ENCODE measurements around the gene MYO1D.
"Not testable (repeated sequence)": the region's sequence is repeated elsewhere in the genome, so short reads cannot be mapped to it uniquely, and the experiment has no call there.

MYO1D gene

GRCh38 chr17:32460054-32460453 is 416.9 kb downstream of the MYO1D start:
- no peak for DNase-seq (ENCODE audit: extremely low spot score)
- POLR2A ChIA-PET = no interaction called here
- no peak for TF ChIP-seq CTCF (IDR thresholded peaks at IDR 0.05; ENCODE audit: control extremely low read depth, extremely low read depth, low read depth, missing control alignments)
- CTCF ChIA-PET = interaction anchor here (1.3 to 12.7 kb wide), 4 partner anchors 12 to 450 kb away, joined by 3 to 177 read pairs (median 96); partner anchors contain the start of genes CDK5R1 and PSMD11

- CTCF ChIA-PET = interaction anchor here (1.0 to 11.3 kb wide), 2 partner anchors 14 to 196 kb away, joined by 3 to 139 read pairs; partner anchors contain the start of gene PSMD11
These were observed 418.6 kb downstream of the MYO1D start for GRCh38 chr17:32458371-32458770.

GRCh38 chr17:32453370-32453769 is 423.6 kb downstream of the MYO1D start:
- ChIA-PET POLR2A (no interaction called here), CTCF (interaction anchor here (3.2 to 5.3 kb wide), 2 partner anchors 9 to 10 kb away, joined by 15 to 28 read pairs; partner anchors contain the start of gene PSMD11)
- no peak for TF ChIP-seq CTCF (IDR thresholded peaks at IDR 0.05; ENCODE audit: control extremely low read depth, extremely low read depth, low read depth, missing control alignments)

More at GRCh38 chr17:32458371-32458770, 418.6 kb downstream of the MYO1D start:
- no peak for TF ChIP-seq CTCF (IDR thresholded peaks at IDR 0.05; ENCODE audit: control extremely low read depth, extremely low read depth, low read depth, missing control alignments)
- POLR2A ChIA-PET = no interaction called here
- no peak for DNase-seq (ENCODE audit: extremely low spot score)

GRCh38 chr17:32452281-32452680 is 424.6 kb downstream of the MYO1D start:
- no peak for TF ChIP-seq CTCF (IDR thresholded peaks at IDR 0.05; ENCODE audit: control extremely low read depth, extremely low read depth, low read depth, missing control alignments)
- POLR2A ChIA-PET = no interaction called here
- CTCF ChIA-PET = interaction anchor here (3.2 to 5.3 kb wide), 2 partner anchors 8 to 11 kb away, joined by 15 to 28 read pairs; partner anchors contain the start of gene PSMD11

More at GRCh38 chr17:32453370-32453769, 423.6 kb downstream of the MYO1D start:
- DNase-seq (ENCODE audit: extremely low spot score) = no peak

GRCh38 chr17:32451879-32452278 is 425.0 kb downstream of the MYO1D start:
- POLR2A ChIA-PET = no interaction called here
- CTCF ChIA-PET = interaction anchor here (5.3 kb wide), 1 partner anchor 12 kb away, joined by 28 read pairs; no protein-coding TSS in a partner anchor
- TF ChIP-seq CTCF (IDR thresholded peaks at IDR 0.05; ENCODE audit: control extremely low read depth, extremely low read depth, low read depth, missing control alignments) = no peak
- no peak for DNase-seq (ENCODE audit: extremely low spot score)

More at GRCh38 chr17:32452281-32452680, 424.6 kb downstream of the MYO1D start:
- no peak for DNase-seq (ENCODE audit: extremely low spot score)

GRCh38 chr17:32450379-32450778 is 426.5 kb downstream of the MYO1D start:
- DNase-seq (ENCODE audit: extremely low spot score); POLR2A ChIA-PET: not testable (repeated sequence)
- CTCF ChIA-PET = interaction anchor here (5.3 kb wide), 1 partner anchor 13 kb away, joined by 28 read pairs; no protein-coding TSS in a partner anchor

- ChIA-PET POLR2A (no interaction called here), CTCF (interaction anchor here (1.3 to 10.4 kb wide), 3 partner anchors 13 to 33 kb away, joined by 3 to 139 read pairs (median 28); no protein-coding TSS in a partner anchor)
- no peak for TF ChIP-seq CTCF (IDR thresholded peaks at IDR 0.05; ENCODE audit: control extremely low read depth, extremely low read depth, low read depth, missing control alignments)
- DNase-seq (ENCODE audit: extremely low spot score) = no peak
These were observed 427.0 kb downstream of the MYO1D start for GRCh38 chr17:32449963-32450362.
